ENCODE results near the gene SOX30.

The SOX30 gene

GRCh38 chr5:157607371-157608161, 44.7 kb downstream of the SOX30 start:
- DNase-seq (ENCODE audit: low read depth): peak; percentile 34

DNA sequence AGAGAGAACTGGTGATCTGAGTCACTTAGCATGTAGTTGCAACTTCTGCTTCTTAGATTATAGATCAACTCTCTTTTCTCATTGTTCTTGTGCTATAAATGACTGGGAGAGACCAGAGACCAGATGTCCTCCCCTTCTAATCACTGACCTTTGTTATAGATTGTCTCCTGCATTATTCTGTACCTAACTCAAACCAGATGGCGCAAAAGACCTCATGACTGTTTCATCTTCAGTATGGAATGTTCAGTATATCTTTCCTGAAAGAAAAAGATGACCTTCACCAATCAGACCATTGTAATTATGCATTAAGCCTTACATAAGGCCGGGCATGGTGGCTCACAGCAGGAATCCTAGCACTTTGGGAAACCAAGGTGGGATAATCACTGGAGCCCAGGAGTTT, 46.2 kb downstream of the SOX30 start:
- no peak for DNase-seq (ENCODE audit: low read depth)

DNA sequence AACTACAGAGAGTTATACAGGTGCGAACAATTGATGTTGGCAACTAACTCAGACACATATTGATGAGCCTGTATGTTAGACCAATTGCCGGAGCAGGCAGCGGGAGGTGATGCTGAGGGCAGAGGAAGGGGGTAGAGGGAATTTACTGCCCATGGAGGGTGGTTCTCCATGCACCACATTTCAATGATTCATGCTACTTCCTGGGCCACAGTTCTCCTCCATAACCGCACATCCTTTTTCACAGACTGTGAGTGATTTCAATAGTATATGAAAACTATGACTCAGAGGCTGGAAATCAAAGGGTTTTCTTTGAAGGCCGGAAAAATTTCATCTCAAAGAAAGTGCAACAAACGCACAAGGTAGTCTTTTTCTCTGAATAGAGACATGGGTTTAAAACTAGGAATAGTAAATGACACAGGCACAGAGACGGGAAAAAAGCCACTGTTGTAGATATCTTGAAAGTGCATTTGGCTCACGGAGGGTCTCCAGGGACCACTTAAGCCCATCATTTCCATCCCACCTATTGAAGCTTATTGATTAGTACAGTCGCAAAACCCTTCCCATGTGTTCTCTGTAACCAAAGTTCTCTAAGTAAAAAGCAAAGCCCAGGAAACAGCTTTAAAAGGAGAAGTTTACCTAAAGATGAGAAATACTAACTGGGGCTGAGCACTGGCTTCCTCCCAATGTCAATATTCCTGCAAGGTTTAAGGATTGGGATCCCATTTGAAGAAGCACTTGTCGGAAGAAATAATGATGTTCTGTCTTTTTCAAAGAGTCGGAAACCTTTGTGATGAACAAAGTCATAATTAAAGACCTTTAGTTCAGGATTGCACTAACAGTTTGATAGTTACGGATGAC, 48.7 kb downstream of the SOX30 start:
- DNase-seq (ENCODE audit: low read depth): peak; percentile 32

DNA sequence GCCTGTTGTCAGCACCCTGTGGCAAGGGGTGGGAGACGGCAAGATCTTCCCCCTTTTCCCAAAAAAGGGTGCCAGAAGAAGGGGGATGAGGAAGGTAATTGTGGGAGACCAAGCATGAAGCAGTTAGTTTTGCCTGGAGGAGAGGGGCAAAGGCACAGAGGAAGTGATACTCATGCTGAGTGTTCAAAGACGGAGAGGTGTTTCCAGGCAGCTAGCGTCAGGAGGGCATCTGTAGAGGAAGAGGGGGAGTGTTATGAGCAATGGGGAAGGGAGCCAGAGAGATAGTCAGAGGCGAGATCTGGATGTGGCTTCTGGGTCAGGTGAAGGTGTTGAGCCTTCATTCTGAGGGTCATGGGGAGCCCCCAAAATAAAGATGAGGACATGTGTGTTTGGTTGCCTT, 49.7 kb downstream of the SOX30 start:
- no peak for DNase-seq (ENCODE audit: low read depth)

GRCh38 chr5:157600252-157600651, 52.0 kb downstream of the SOX30 start:
- DNase-seq (ENCODE audit: low read depth): no peak

- DNase-seq (ENCODE audit: low read depth): no peak
Measured at GRCh38 chr5:157599565-157599964, 52.7 kb downstream of the SOX30 start.

DNA sequence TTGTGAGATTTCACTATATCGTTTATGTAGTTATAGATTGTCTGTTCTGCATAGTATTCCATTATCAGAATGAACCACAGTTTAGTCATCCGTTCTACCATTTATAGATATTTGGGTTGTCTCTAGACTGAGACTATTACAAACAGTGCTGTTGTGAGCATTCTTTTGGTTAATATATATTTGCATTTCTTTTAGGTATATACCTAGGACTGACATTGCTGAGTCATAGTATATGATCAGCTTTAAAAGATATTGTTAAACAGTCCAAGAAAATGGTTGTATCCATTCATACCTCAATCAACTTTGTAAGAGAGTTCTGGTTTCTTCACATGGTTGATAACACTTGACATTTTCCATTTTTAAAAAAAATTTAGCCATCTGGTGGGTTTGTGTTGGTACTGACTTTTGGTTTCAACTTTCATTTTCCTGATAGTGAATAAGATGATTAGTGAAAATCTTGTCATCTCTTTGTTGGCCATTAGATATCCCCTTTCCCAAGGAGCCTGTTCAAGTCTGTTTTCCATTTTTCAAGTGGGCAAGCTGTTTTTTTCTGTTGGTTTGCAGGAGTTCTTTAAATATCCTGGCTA, 53.8 kb downstream of the SOX30 start:
- DNase-seq (ENCODE audit: low read depth): no peak

DNA sequence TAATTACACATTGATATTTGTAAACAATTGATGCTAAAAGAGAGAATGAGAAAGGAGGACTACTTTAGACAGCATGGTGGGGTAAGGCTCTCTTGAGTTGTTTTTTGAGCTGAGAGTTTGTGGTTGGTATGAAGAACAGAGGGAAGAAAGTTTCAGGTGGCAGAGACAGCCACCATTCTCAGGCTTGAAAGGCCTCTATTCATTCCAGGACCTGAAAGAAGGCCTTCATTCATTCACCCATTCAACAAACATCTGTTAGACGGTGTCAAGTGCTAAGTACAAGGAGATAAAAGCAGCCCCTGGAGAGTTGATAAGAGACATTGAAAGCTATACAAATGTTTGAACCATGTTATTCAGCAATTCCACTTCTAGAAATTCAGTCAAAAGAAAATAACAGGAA, 55.0 kb downstream of the SOX30 start:
- DNase-seq (ENCODE audit: low read depth): no peak

GRCh38 chr5:157596487-157596886, 55.8 kb downstream of the SOX30 start:
- no peak for DNase-seq (ENCODE audit: low read depth)

DNA sequence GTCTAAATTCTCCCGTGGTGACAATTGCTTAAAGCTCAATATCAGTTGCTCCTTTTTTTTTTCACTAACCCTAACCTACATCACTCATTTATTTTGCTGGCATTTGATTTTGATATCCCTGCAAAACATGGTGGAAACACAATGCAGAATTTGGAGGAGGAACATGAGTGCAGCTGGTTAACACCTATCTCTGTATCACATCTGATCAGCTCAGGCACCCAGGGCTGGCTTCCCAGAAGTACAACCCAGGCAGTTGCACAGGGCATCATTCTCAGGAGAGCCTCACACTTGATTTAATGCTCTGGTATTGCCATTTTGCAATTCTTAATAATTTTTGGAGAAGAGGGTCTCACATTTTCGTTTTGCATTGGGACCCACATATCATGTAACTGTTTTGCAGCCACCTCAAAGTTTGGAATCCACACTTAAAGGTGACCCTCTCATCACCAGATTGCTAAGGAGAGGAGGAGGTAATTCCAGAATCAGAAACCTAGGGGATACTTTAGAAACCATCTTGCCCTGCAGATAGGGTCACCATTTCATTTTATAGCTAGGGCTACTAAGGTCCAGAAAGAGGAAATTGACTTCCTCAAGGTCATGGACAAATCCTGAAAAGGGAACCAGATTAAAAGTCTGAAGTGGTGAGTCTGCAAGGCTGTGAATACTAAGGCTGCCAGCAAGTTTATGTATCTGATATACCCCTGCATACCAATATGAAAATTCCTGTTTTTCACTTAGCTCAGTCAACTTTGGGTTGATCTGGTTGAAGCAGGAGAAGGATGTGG, 57.4 kb downstream of the SOX30 start:
- DNase-seq (ENCODE audit: low read depth): no peak

DNA sequence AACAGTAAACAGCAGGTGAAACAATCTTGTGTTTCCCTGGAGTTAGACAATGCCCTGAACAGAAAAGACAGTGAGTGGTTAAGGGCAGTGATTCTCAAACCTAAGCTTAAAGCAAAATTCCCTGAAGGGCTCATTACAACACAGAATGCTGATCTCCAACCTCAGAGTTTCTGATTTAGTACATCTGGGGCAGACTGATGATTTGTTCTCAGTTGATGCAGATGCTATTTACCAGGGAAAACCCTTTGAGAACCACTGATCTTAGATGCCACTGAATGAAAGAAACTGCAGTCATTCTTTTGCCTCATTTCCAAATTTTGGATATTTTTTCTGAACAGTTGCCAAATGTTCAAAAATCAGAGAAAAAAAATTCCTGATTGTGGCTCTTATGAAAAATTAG, 58.0 kb downstream of the SOX30 start:
- no peak for DNase-seq (ENCODE audit: low read depth)

DNA sequence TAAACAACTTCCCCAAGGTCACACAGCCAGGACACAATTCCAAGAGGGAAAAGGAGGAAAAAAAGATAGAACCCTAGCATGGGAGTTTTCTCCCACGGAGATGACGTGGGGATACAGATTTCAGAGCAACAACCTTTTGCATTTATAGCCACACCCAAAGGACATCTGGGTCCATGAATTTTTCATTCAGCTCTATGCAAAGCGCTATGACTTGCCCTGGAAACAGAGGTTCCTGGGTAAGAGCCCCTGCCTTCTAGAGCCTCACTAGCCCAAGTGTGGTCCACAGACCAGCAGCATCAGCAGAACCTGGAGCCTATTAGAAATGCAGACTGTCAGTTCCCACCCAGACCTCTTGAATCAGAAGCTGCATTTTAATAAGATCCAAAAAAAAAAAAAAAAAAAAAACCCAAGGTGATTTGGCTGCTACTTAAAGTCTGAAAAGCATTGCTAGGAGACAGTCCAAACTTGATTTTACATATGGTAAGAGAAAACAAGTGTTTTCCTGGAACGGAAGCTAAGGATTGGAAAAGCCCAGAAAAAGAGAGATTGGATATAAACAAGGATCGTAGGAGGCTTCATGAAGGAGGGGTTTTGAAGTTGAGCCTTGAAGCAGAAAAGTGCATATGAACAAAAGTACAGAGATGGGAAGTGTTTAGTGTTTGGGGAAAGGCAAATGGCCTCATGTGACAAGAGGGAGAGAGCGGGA, 59.0 kb downstream of the SOX30 start:
- no peak for DNase-seq (ENCODE audit: low read depth)

- DNase-seq (ENCODE audit: low read depth): no peak
Measured at GRCh38 chr5:157592594-157592993, 59.6 kb downstream of the SOX30 start.

DNA sequence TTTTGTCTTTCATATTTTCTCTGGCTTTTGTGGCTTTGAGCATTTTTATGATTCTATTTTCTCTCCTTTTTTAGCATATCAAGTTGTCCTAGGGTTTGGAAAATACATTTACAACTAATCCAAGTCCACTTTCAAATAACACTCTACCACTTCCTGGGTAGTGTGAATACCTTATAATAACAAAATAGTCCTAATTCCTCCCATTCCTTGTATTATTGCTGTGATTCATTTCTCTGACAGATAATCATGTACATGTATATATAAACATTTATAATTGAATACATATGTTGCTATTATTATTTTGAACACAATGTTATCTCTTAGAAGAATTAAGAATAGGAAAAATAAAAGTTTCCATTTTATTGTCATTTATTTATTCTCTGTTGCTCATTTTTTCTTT, 61.8 kb downstream of the SOX30 start:
- DNase-seq (ENCODE audit: low read depth): no peak

DNA sequence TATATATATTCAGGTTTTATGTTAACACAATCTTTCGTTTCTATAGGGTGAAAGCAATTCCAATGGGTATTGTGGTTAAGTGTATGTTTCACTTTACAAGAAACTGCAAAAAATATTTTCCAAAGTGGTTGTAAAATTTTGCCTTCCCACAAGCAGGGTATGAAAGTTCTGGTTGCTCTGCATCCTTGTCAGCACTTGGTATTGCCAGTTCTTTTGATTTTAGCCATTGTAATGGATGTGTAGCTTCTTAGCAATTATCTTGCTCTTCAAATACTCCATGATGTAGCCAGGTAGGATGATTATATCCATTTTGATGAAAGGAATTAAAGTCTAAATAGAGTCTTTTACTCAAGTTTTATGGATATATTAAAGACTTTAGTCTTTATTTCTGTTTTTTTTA, 67.6 kb downstream of the SOX30 start:
- DNase-seq (ENCODE audit: low read depth): no peak

- no peak for DNase-seq (ENCODE audit: low read depth)
Measured at GRCh38 chr5:157582731-157583620, 69.3 kb downstream of the SOX30 start.

DNA sequence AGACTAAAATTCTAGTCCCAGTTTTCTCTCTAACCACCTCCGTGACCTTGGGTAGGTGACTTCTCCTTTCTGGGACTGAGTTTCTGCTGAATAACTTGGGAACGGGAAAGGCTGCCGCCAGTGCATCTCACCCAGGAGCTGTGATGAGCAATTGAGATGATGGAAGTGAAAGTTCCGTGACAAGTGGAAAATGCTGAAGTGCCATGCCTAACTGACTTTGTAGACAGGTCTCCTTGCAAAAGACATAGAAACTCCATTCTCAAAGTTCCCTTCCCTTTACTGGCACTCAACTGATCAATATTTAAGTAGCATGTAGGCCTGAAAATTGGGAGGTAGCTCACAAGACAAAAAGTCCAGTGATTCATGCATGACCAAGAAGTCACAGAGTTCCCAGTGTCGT, 70.3 kb downstream of the SOX30 start:
- no peak for DNase-seq (ENCODE audit: low read depth)

- no peak for DNase-seq (ENCODE audit: low read depth)
Measured at GRCh38 chr5:157578079-157578780, 74.0 kb downstream of the SOX30 start.

DNA sequence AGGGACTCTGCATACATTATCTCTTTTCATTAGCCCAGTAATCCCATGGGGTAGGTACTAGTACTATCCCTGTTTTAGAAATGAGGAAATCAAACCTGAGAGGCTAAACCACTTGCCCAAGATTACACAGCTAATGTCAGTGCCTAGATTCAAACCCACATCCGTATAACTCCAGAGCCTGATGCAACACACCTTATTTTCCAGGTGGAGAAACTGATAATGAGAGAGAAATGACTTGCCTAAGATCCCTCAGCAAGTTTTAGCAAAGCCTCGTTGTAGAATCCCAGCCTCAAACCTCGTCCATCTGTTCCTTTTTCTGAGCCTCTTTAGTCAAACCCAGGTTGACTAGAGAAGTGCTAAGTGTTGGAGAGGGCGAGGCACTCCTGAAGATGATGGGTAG, 75.6 kb downstream of the SOX30 start:
- DNase-seq (ENCODE audit: low read depth): no peak

All from stimulated activated CD8-positive, alpha-beta memory T cell treated with anti-CD3 and anti-CD28 coated beads, Interleukin-12 subunit alpha, Interleukin-12 subunit beta, amount 100 ng/mL, for 4 hours (primary cell).